SK-N-SH (cell line): Measurements from ENCODE around the gene CEACAM19. TPM values are rescaled to one million over a fixed set of nuclear protein-coding genes. Genes with fewer than 3 reads are reported as not detected.

Experiments
- CTCF ChIA-PET: fragments of 300-600, 350-600 bp; formaldehyde crosslinking; extraction: SDS; loops from one replicate; lab custom pipeline; 2021; lab: Yijun Ruan, JAX
- POLR2A ChIA-PET: fragments of 350-600 bp; sonication (Branson Sonifier 250); formaldehyde crosslinking; extraction: SDS; loops from one replicate; lab custom pipeline; 2020; ENCODE audit warnings: antibody characterized with exemption, inconsistent platforms; lab: Yijun Ruan, JAX
- DNase-seq: peaks from one replicate; pipeline ENCODE4 v3.0.0; 2012
- H2AFZ ChIP-seq: fragments of 200-600 bp; sonication (generic); 2 replicates; pipeline ENCODE4 v1.8.1; 2016; ENCODE audit warnings: antibody characterized with exemption, mild to moderate bottlenecking, low read depth
- H3F3A ChIP-seq: fragments of 200-600 bp; sonication (generic); replicated peaks from 2 replicates; pipeline ENCODE3; 2016; ENCODE audit warnings: antibody characterized with exemption, mild to moderate bottlenecking; ENCODE audit not compliant: insufficient read depth
- H3K27ac ChIP-seq, 2 experiments: fragments of 200-500 bp in 1 of 2; fragments of 200-600 bp in 1 of 2; sonication (Bioruptor generic) in 1 of 2; sonication (generic), shearing (Covaris generic) in 1 of 2; 2 replicates each; pipeline versions ENCODE4 v1.5.1 to v1.6.1; 2014 to 2016; ENCODE audit warnings: low read depth in 2 of 2, inconsistent platforms in 1 of 2, low read length in 1 of 2, mild to moderate bottlenecking in 1 of 2, mixed read lengths in 1 of 2
- H3K27me3 ChIP-seq: fragments of 200-600 bp; sonication (generic), shearing (Covaris generic); 2 replicates; pipeline ENCODE4 v1.6.1; 2016; ENCODE audit warnings: mixed run types; ENCODE audit not compliant: insufficient read depth
- H3K36me3 ChIP-seq, 2 experiments: fragments of 200-500 bp in 1 of 2; fragments of 200-600 bp in 1 of 2; sonication (Bioruptor generic) in 1 of 2; sonication (generic) in 1 of 2; replicated peaks in 1 of 2; 2 replicates each; pipeline versions ENCODE3 to v1.5.1; 2014 to 2016; ENCODE audit warnings: low read length in 1 of 2, mild to moderate bottlenecking in 1 of 2; ENCODE audit not compliant: insufficient read depth in 2 of 2, control insufficient read depth in 1 of 2
- H3K4me1 ChIP-seq, 2 experiments: fragments of 200-500 bp in 1 of 2; fragments of 200-600 bp in 1 of 2; sonication (Bioruptor generic) in 1 of 2; sonication (generic), shearing (Covaris generic) in 1 of 2; 2 replicates each; pipeline versions ENCODE4 v1.5.1 to v1.6.1; 2014 to 2016; ENCODE audit warnings: low read depth in 1 of 2, low read length in 1 of 2, mixed run types in 1 of 2; ENCODE audit not compliant: insufficient read depth in 2 of 2, control insufficient read depth in 1 of 2
- H3K4me2 ChIP-seq: fragments of 200-600 bp; sonication (generic), shearing (Covaris generic); 2 replicates; pipeline ENCODE4 v1.6.1; 2017; ENCODE audit warnings: mixed run types
- H3K4me3 ChIP-seq, 2 experiments: fragments of 200-500 bp in 1 of 2; fragments of 200-600 bp in 1 of 2; sonication (Bioruptor generic) in 1 of 2; sonication (generic), shearing (Covaris generic) in 1 of 2; 2 replicates each; pipeline versions ENCODE4 v1.5.1 to v1.8.1; 2014 to 2016; ENCODE audit warnings: low read depth in 2 of 2, inconsistent platforms in 1 of 2, low read length in 1 of 2, mild to moderate bottlenecking in 1 of 2, mixed read lengths in 1 of 2, moderate library complexity in 1 of 2
- H3K79me2 ChIP-seq: fragments of 200-600 bp; sonication (generic); 2 replicates; pipeline ENCODE4 v1.8.1; 2017; ENCODE audit warnings: mild to moderate bottlenecking; ENCODE audit not compliant: insufficient read depth
- H3K9ac ChIP-seq: fragments of 200-600 bp; sonication (generic); 2 replicates; pipeline ENCODE4 v1.6.1; 2017; ENCODE audit warnings: mixed run types
- H3K9me2 ChIP-seq: fragments of 200-600 bp; sonication (generic); 2 replicates; pipeline ENCODE4 v1.6.1; 2017; ENCODE audit warnings: mixed run types
- H3K9me3 ChIP-seq: fragments of 200-600 bp; sonication (generic); 2 replicates; pipeline ENCODE4 v1.6.1; 2017; ENCODE audit warnings: mixed run types, mild to moderate bottlenecking, moderate library complexity
- H4K20me1 ChIP-seq: fragments of 200-600 bp; sonication (generic); 2 replicates; pipeline ENCODE4 v1.6.1; 2017; ENCODE audit warnings: mild to moderate bottlenecking, mixed run types; ENCODE audit not compliant: insufficient read depth
- ELF1 ChIP-seq: IDR thresholded peaks from 2 replicates; pipeline ENCODE4 v1.4.0; 2012
- EP300 ChIP-seq, 2 experiments: IDR thresholded peaks; 2 replicates each; pipeline versions ENCODE4 v1.4.0 to v1.6.1; 2012; ENCODE audit warnings: borderline replicate concordance in 1 of 2, low read depth in 1 of 2, low read length in 1 of 2
- FOSL2 ChIP-seq: IDR thresholded peaks from 2 replicates; pipeline ENCODE4 v1.4.0; 2012; ENCODE audit warnings: low read depth, mild to moderate bottlenecking, moderate library complexity, borderline replicate concordance
- FOXJ3 ChIP-seq: sonication (generic); formaldehyde crosslinking; IDR thresholded peaks from 2 replicates; pipeline ENCODE4 v1.5.1; 2020; ENCODE audit warnings: mild to moderate bottlenecking, missing genetic modification reagents
- GABPA ChIP-seq: IDR thresholded peaks from 2 replicates; pipeline ENCODE4 v1.4.0; 2012; ENCODE audit warnings: low read depth, mild to moderate bottlenecking
- GATA2 ChIP-seq: sonication (generic); formaldehyde crosslinking; IDR thresholded peaks from 2 replicates; pipeline ENCODE4 v1.5.0; 2020; ENCODE audit warnings: mild to moderate bottlenecking, missing genetic modification reagents
- JUND ChIP-seq: IDR thresholded peaks from 2 replicates; pipeline ENCODE4 v1.4.0; 2012
- NRF1 ChIP-seq: IDR thresholded peaks from 2 replicates; pipeline ENCODE4 v1.6.1; 2012; ENCODE audit warnings: low read depth, mild to moderate bottlenecking, low read length
- PBX3 ChIP-seq: IDR thresholded peaks from 2 replicates; pipeline ENCODE4; 2012
- POLR2AphosphoS5 ChIP-seq: IDR thresholded peaks from 2 replicates; pipeline ENCODE4 v1.6.1; 2012; ENCODE audit warnings: low read depth, low read length
- RAD21 ChIP-seq: IDR thresholded peaks from 2 replicates; pipeline ENCODE4 v1.6.1; 2012; ENCODE audit warnings: mild to moderate bottlenecking, low read length
- SMC3 ChIP-seq: IDR thresholded peaks from 2 replicates; pipeline ENCODE4 v1.6.1; 2012; ENCODE audit warnings: low read depth, low read length, improper control_type of control experiment
- TAF1 ChIP-seq: IDR thresholded peaks from 2 replicates; pipeline ENCODE4 v1.6.1; 2012; ENCODE audit warnings: low read depth, mild to moderate bottlenecking, low read length, moderate library complexity, borderline replicate concordance
- WGBS: methylation state at CpG from one replicate; pipeline ENCODE4 v1.1.6; 2017; ENCODE audit warnings: low lambda C conversion rate; 5-methylcytosine and 5-hydroxymethylcytosine counted together
- polyA plus RNA-seq, 3 experiments: library from polyadenylated mRNA; depleted of rRNA; stranded (reverse); fragments of >200 nt; gene quantifications; 2 replicates each; pipeline ENCODE4 v1.2.3, GENCODE V29; 2012
- TF ChIP-seq, protein P1 (sequence below): fragments of 150-350 bp; IDR thresholded peaks from 2 replicates; pipeline ENCODE4 v1.6.1; 2016; ENCODE audit warnings: mild to moderate bottlenecking, low read depth, low read length
- TF ChIP-seq, protein P2 (sequence below): IDR thresholded peaks from 2 replicates; pipeline ENCODE4 v1.4.0; 2012; ENCODE audit warnings: low read depth, borderline replicate concordance
- TF ChIP-seq, protein P3 (sequence below): fragments of 150-350 bp; IDR thresholded peaks from 2 replicates; pipeline ENCODE4 v1.6.1; 2017; ENCODE audit warnings: antibody characterized with exemption, low read length, low read depth, borderline replicate concordance
- TF ChIP-seq, protein P4 (sequence below): fragments of 200-600 bp; sonication (generic); IDR thresholded peaks from 2 replicates; pipeline ENCODE4 v1.6.1; 2017; ENCODE audit warnings: antibody characterized with exemption, mild to moderate bottlenecking, moderate library complexity
- TF ChIP-seq, protein P5 (sequence below): IDR thresholded peaks from 2 replicates; pipeline ENCODE4 v1.6.1; 2012; ENCODE audit warnings: mild to moderate bottlenecking, low read depth, low read length, moderate library complexity

The CEACAM19 gene
- polyA plus RNA-seq, 1 of the 3 experiments (the other 2 are of a cell fraction): 2.0 TPM

DNA sequence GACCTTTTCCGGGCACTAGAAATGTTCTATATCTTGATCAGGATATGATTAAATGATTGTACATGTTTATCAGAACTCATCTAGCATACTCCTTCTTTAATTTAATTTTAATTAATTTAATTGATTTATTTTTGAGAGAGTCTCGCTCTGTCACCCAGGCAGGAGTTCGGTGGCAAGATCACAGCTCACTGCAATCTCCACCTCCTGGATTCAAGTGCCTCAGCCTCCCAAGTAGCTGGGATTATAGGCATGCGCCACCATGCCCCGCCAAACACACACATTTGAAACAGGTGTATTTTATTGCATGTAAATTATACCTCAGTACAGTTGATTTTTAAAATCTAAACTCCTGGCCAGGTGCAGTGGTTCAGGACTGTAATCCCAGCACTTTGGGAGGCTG lies 59.8 kb downstream of the CEACAM19 start:
- DNase-seq: no peak
- no peak overlapping the region for H3K4me2 ChIP-seq
- TF ChIP-seq RAD21 (no peak), FOXJ3 (CRISPR knock-in tag) (no peak), GABPA (no peak), FOSL2 (no peak), PBX3 (no peak), SMC3 (no peak), POLR2AphosphoS5 (no peak), ELF1 (no peak), JUND (no peak), EP300 (IDR thresholded peaks at IDR 0.05; ENCODE audit: borderline replicate concordance in 1 of 2, low read depth in 1 of 2, low read length in 1 of 2) (no peak), GATA2 (no peak), NRF1 (no peak), TAF1 (no peak)
- TF ChIP-seq, protein P1, sequence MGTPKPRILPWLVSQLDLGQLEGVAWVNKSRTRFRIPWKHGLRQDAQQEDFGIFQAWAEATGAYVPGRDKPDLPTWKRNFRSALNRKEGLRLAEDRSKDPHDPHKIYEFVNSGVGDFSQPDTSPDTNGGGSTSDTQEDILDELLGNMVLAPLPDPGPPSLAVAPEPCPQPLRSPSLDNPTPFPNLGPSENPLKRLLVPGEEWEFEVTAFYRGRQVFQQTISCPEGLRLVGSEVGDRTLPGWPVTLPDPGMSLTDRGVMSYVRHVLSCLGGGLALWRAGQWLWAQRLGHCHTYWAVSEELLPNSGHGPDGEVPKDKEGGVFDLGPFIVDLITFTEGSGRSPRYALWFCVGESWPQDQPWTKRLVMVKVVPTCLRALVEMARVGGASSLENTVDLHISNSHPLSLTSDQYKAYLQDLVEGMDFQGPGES: no peak
- TF ChIP-seq, protein P2, sequence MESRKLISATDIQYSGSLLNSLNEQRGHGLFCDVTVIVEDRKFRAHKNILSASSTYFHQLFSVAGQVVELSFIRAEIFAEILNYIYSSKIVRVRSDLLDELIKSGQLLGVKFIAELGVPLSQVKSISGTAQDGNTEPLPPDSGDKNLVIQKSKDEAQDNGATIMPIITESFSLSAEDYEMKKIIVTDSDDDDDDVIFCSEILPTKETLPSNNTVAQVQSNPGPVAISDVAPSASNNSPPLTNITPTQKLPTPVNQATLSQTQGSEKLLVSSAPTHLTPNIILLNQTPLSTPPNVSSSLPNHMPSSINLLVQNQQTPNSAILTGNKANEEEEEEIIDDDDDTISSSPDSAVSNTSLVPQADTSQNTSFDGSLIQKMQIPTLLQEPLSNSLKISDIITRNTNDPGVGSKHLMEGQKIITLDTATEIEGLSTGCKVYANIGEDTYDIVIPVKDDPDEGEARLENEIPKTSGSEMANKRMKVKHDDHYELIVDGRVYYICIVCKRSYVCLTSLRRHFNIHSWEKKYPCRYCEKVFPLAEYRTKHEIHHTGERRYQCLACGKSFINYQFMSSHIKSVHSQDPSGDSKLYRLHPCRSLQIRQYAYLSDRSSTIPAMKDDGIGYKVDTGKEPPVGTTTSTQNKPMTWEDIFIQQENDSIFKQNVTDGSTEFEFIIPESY: no peak
- TF ChIP-seq, protein P3, sequence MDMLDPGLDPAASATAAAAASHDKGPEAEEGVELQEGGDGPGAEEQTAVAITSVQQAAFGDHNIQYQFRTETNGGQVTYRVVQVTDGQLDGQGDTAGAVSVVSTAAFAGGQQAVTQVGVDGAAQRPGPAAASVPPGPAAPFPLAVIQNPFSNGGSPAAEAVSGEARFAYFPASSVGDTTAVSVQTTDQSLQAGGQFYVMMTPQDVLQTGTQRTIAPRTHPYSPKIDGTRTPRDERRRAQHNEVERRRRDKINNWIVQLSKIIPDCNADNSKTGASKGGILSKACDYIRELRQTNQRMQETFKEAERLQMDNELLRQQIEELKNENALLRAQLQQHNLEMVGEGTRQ: no peak
- TF ChIP-seq, protein P4, sequence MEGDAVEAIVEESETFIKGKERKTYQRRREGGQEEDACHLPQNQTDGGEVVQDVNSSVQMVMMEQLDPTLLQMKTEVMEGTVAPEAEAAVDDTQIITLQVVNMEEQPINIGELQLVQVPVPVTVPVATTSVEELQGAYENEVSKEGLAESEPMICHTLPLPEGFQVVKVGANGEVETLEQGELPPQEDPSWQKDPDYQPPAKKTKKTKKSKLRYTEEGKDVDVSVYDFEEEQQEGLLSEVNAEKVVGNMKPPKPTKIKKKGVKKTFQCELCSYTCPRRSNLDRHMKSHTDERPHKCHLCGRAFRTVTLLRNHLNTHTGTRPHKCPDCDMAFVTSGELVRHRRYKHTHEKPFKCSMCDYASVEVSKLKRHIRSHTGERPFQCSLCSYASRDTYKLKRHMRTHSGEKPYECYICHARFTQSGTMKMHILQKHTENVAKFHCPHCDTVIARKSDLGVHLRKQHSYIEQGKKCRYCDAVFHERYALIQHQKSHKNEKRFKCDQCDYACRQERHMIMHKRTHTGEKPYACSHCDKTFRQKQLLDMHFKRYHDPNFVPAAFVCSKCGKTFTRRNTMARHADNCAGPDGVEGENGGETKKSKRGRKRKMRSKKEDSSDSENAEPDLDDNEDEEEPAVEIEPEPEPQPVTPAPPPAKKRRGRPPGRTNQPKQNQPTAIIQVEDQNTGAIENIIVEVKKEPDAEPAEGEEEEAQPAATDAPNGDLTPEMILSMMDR: no peak
- TF ChIP-seq, protein P5, sequence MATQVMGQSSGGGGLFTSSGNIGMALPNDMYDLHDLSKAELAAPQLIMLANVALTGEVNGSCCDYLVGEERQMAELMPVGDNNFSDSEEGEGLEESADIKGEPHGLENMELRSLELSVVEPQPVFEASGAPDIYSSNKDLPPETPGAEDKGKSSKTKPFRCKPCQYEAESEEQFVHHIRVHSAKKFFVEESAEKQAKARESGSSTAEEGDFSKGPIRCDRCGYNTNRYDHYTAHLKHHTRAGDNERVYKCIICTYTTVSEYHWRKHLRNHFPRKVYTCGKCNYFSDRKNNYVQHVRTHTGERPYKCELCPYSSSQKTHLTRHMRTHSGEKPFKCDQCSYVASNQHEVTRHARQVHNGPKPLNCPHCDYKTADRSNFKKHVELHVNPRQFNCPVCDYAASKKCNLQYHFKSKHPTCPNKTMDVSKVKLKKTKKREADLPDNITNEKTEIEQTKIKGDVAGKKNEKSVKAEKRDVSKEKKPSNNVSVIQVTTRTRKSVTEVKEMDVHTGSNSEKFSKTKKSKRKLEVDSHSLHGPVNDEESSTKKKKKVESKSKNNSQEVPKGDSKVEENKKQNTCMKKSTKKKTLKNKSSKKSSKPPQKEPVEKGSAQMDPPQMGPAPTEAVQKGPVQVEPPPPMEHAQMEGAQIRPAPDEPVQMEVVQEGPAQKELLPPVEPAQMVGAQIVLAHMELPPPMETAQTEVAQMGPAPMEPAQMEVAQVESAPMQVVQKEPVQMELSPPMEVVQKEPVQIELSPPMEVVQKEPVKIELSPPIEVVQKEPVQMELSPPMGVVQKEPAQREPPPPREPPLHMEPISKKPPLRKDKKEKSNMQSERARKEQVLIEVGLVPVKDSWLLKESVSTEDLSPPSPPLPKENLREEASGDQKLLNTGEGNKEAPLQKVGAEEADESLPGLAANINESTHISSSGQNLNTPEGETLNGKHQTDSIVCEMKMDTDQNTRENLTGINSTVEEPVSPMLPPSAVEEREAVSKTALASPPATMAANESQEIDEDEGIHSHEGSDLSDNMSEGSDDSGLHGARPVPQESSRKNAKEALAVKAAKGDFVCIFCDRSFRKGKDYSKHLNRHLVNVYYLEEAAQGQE: no peak
- no peaks in the 10 kb centered on the region for H3K27me3 ChIP-seq
- no peak overlapping the region for H3K27ac ChIP-seq
- CTCF ChIA-PET: interaction anchor here (1.1 to 21.3 kb wide), 3 partner anchors 11 to 39 kb away, joined by 3 to 598 read pairs (median 8); partner anchors contain the start of gene CBLC
- 74% methylated on average over 5 of the region's 5 CpGs for WGBS
- no peaks in the 10 kb centered on the region for H3K36me3 ChIP-seq
- H2AFZ ChIP-seq: no peak overlapping the region
- no peak overlapping the region for H3K9ac ChIP-seq
- H3K4me1 ChIP-seq: no peaks in the 10 kb centered on the region
- H3K9me3 ChIP-seq: no peaks in the 10 kb centered on the region
- H3K4me3 ChIP-seq: no peak overlapping the region
- peaks cover 14% of the 10 kb centered on the region for H3F3A ChIP-seq
- H3K9me2 ChIP-seq: no peaks in the 10 kb centered on the region
- H3K79me2 ChIP-seq: no peaks in the 10 kb centered on the region
- POLR2A ChIA-PET: no interaction called here
- H4K20me1 ChIP-seq: no peaks in the 10 kb centered on the region
